Brain microvascular endothelial cell (primary cell): Measurements from ENCODE around the gene GNB1L.

Experiments used
- DNase-seq: peaks from one replicate; pipeline ENCODE4 v3.0.0-alpha.2; 2020
- H3K27ac ChIP-seq: fragments of 250-450 bp; sonication (Bioruptor Pico); 2 replicates; pipeline ENCODE4 v1.5.1; 2020; ENCODE audit warnings: mild to moderate bottlenecking, moderate library complexity
- H3K27me3 ChIP-seq: fragments of 250-450 bp; sonication (Bioruptor Pico); replicated peaks from 2 replicates; pipeline ENCODE4 v1.5.1; 2020; ENCODE audit warnings: mild to moderate bottlenecking
- H3K36me3 ChIP-seq: fragments of 250-450 bp; sonication (Bioruptor Pico); replicated peaks from 2 replicates; pipeline ENCODE4 v1.5.1; 2020; ENCODE audit warnings: mild to moderate bottlenecking
- H3K4me3 ChIP-seq: 2 replicates; pipeline ENCODE4 v1.5.1; 2011; ENCODE audit warnings: low read depth, mild to moderate bottlenecking, control low read depth, low read length, moderate library complexity
- in situ Hi-C: cut with HindIII; loops from 2 replicates; pipeline ENCODE4 v1.10.0; 2017; ENCODE audit warnings: low sequenced_read_pairs, low pct_ligation_motif_present
- TF ChIP-seq, protein P1 (sequence below): IDR thresholded peaks from 2 replicates; pipeline ENCODE4 v1.5.1; 2011; ENCODE audit warnings: low read depth, mild to moderate bottlenecking, moderate library complexity, low read length, control low read depth, inconsistent platforms; ENCODE audit errors: missing control alignments

The GNB1L gene

DNA sequence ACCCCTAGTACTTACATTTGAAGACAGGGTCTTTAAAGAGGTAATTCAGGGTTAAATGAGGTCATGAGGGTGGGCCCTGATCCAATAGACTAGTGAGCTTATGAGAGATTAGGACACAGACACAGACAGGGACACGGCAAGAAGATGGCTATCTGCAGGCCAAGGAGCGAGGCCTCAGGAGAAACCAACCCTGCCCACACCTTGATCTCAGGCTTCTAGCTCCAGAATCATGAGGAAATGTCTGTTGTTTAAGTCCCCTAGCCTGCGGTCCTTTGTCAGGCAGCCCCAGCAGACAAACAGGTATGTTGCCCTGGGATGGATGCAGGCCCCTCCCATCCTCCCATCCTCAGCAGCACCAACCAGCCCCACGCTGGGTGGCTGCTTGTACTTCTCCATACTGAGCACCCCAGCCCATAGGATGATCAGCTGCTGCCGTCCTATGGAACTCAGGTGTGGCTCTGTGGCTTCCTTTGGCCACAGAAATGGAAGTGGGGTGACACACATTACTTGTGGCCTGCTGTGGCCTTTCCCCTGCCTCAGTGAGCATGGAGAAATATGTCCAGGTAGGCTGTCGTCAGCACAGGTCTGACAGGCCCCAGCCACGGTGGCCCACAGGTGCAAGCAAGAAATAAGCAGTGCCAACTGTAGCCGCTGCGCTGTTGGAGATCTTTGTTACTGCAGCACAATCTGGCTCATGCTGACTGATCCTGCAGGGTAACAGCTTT is 7.9 kb downstream of the GNB1L start:
- in situ Hi-C loops = no loop called here
- TF ChIP-seq, protein P1, sequence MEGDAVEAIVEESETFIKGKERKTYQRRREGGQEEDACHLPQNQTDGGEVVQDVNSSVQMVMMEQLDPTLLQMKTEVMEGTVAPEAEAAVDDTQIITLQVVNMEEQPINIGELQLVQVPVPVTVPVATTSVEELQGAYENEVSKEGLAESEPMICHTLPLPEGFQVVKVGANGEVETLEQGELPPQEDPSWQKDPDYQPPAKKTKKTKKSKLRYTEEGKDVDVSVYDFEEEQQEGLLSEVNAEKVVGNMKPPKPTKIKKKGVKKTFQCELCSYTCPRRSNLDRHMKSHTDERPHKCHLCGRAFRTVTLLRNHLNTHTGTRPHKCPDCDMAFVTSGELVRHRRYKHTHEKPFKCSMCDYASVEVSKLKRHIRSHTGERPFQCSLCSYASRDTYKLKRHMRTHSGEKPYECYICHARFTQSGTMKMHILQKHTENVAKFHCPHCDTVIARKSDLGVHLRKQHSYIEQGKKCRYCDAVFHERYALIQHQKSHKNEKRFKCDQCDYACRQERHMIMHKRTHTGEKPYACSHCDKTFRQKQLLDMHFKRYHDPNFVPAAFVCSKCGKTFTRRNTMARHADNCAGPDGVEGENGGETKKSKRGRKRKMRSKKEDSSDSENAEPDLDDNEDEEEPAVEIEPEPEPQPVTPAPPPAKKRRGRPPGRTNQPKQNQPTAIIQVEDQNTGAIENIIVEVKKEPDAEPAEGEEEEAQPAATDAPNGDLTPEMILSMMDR = no peak
- DNase-seq = no peak
- H3K4me3 ChIP-seq = no peak overlapping the region
- no peaks in the 10 kb centered on the region for H3K27me3 ChIP-seq
- no peak overlapping the region for H3K27ac ChIP-seq
- H3K36me3 ChIP-seq = peaks cover 26% of the 10 kb centered on the region

DNA sequence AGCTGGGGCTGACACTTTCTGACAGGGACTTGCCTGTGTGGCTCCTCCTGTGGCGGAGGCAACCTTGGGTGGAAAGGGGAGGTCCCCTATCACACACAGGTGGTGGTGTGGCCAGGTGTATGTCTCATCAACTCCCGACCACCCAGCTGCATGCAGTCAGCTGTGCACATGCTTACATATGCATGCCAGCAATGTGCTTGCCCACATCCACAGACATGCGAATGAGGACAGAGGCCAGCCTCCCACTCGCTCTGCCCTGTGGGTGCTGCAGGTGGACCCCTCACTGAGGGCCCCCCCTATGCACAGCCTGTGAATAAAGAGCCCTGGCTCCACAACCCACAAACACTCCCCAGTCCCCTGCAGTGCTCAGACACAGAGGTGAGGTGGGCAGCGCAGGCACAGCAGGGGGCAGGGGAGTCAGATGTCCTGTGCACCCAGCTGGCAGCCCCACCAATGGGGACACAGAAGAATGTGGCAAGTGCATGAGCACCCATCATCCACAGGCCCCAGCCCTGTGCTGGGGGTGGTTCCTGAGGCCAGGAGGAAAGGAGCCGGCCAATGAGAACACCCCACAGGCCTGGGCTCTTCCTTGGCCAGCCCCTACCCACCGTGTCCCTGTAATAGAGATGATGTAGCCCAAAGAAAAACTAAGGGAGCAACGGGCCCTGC is 9.5 kb downstream of the GNB1L start:
- H3K27ac ChIP-seq = no peak overlapping the region
- H3K27me3 ChIP-seq = no peaks in the 10 kb centered on the region
- TF ChIP-seq, protein P1 = no peak
- no peak overlapping the region for H3K4me3 ChIP-seq
- no peak for DNase-seq
- in situ Hi-C loops = no loop called here
- H3K36me3 ChIP-seq = peaks cover 10% of the 10 kb centered on the region

DNA sequence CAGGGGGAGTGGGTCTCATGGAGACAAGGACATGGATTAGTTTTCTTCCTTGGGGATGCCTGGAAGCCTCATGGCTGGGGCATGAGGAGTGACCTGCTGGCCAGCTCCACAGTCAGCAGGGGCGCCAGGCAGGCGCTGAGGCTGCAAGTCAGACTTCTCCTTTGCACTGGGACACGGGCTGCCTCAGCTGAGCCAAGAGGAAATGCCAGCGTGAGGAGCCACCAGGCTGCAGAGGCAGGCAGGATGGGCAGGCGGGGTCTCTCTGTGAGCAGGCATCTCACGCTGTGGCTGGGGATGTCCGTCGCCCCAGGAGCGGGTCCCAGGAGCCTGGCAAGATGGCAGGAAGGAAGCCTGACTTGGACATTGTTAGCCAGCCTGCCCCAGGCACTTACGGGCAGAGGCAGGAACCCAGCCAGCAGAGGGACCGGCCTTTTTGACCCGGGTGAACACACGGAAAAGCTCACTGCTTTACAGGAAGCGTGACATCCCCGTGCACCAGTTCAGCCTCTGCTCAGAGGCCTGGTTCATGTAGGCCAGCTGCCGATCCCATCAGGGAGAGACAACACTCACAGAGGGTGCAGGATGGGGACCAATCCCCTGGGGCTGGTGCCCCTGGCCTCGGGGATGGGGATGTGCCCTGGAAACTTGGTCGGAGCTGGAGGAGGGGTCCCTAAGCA is 10.2 kb downstream of the GNB1L start:
- Histone ChIP-seq H3K27me3 (no peaks in the 10 kb centered on the region), H3K4me3 (no peak overlapping the region), H3K36me3 (peaks cover 8% of the 10 kb centered on the region), H3K27ac (no peak overlapping the region)
- TF ChIP-seq, protein P1 = peak; percentile 18
- in situ Hi-C loops = no loop called here
- peak; percentile 33 for DNase-seq

DNA sequence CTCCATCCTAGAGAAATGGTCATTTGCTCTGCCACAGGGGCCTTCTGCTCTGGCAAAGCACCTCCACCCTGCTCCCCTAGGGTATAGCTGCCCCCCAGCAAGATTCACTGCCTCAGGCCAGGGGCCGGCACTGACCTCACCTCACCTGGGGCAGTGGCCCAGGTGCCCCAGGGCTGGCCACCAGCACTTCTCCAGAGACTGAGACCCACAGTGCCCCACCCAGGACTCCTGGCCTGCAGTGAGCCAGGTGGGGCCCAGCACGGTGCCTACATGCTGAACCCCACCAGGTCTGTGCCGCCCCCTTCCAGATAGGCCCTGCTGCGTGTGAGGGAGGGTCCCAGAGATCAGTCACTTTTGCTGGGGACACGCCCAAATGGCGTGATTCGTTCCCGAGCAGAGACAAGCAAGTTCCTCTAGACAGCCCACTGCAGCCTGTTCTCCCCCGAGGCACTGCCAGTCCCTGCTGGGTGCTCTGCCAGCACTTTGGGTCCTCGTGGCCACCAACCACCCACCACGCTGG is 10.8 kb downstream of the GNB1L start:
- H3K27ac ChIP-seq = no peak overlapping the region
- TF ChIP-seq, protein P1 = no peak
- no peak for DNase-seq
- H3K36me3 ChIP-seq = peaks cover 8% of the 10 kb centered on the region
- H3K27me3 ChIP-seq = no peaks in the 10 kb centered on the region
- no peak overlapping the region for H3K4me3 ChIP-seq
- in situ Hi-C loops = no loop called here

DNA sequence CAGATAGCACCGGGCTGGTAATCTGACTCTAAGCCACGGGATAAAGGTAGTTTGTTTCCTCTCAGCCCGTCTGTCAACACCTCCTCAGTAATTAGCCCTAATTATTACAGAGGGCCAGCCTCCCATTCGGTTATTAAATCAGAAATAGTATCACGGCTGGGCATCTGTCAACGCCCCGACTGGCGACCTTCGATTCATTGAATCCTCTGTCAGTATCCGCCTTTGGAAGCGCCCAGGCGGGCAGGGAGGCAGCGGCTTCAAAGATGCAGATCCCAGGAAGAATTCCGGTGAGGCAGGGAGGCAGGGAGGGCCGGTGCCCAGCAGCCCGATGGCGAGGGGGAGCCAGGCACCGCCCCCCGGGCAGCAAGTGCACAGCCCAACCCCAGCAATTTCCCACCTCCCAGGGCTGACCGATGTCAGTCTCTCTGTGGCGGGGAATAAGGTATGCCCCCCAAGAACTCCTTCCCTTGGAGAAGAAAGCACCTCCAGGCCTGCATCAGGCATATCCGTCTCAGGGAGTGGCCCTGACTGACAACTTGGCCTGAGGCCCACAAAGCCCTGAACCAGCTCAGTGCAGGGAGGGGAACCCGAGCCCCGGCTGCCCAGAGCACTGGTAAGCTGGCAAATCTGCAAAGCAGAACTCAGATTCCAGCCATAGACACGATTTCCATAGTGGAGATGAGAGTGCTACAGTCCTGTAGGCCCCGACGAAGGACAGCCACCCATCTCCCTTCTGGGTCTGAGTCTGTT is 11.4 kb downstream of the GNB1L start:
- Histone ChIP-seq H3K36me3 (peaks cover 5% of the 10 kb centered on the region), H3K27me3 (no peaks in the 10 kb centered on the region), H3K4me3 (no peak overlapping the region), H3K27ac (no peak overlapping the region)
- in situ Hi-C loops = no loop called here
- no peak for DNase-seq
- TF ChIP-seq, protein P1 = no peak
